ENCODE results near the gene KRT15.
"Not testable (repeated sequence)": the region's sequence is repeated elsewhere in the genome, so short reads cannot be mapped to it uniquely, and the experiment has no call there.

KRT15 gene

GRCh38 chr17:41542786-41543185, 24.1 kb upstream of the KRT15 start:
- DNase-seq, result not testable (repeated sequence)

- DNase-seq, result no peak
Measured at GRCh38 chr17:41542357-41542756, 23.7 kb upstream of the KRT15 start.

- no peak for DNase-seq
Measured at GRCh38 chr17:41540921-41541625, 22.4 kb upstream of the KRT15 start.

- no peak for DNase-seq
Measured at GRCh38 chr17:41539979-41540701, 21.4 kb upstream of the KRT15 start.

GRCh38 chr17:41539071-41539492, 20.4 kb upstream of the KRT15 start:
- DNase-seq, result no peak

- no peak for DNase-seq
Measured at GRCh38 chr17:41538565-41538991, 19.9 kb upstream of the KRT15 start.

GRCh38 chr17:41537990-41538389, 19.3 kb upstream of the KRT15 start:
- DNase-seq, result no peak

GRCh38 chr17:41537614-41537954, 18.9 kb upstream of the KRT15 start:
- no peak for DNase-seq

GRCh38 chr17:41536741-41537613, 18.3 kb upstream of the KRT15 start:
- DNase-seq, result no peak

- no peak for DNase-seq
Measured at GRCh38 chr17:41535764-41536481, 17.2 kb upstream of the KRT15 start.

GRCh38 chr17:41534899-41535546, 16.3 kb upstream of the KRT15 start:
- DNase-seq, result no peak

GRCh38 chr17:41533613-41534012, 14.9 kb upstream of the KRT15 start:
- DNase-seq, result no peak

- no peak for DNase-seq
Measured at GRCh38 chr17:41532947-41533570, 14.4 kb upstream of the KRT15 start.

GRCh38 chr17:41531993-41532392, 13.3 kb upstream of the KRT15 start:
- no peak for DNase-seq

GRCh38 chr17:41530062-41531048, 11.7 kb upstream of the KRT15 start:
- no peak for DNase-seq

GRCh38 chr17:41529491-41529915, 10.8 kb upstream of the KRT15 start:
- DNase-seq, result no peak

- no peak for DNase-seq
Measured at GRCh38 chr17:41528959-41529353, 10.3 kb upstream of the KRT15 start.

- no peak for DNase-seq
Measured at GRCh38 chr17:41527063-41528023, 8.7 kb upstream of the KRT15 start.

- DNase-seq, result no peak
Measured at GRCh38 chr17:41524261-41524660, 5.6 kb upstream of the KRT15 start.

All from CD4-positive, alpha-beta T cell treated with Interleukin-21 for 1 hour (primary cell).